CMK (cell line): Measurements from ENCODE around the gene MAGI1.
"Not testable (repeated sequence)": the region's sequence is repeated elsewhere in the genome, so short reads cannot be mapped to it uniquely, and the experiment has no call there.

Experiments used
- DNase-seq: peaks from one replicate; pipeline ENCODE4 v3.0.0-alpha.2; 2010; ENCODE audit warnings: low read depth

The MAGI1 gene

GRCh38 chr3:65619451-65619881 is 419.3 kb downstream of the MAGI1 start:
- peak; percentile 21 for DNase-seq

GRCh38 chr3:65618599-65618998 is 420.1 kb downstream of the MAGI1 start:
- no peak for DNase-seq

GRCh38 chr3:65617787-65618186 is 420.9 kb downstream of the MAGI1 start:
- peak; percentile 31 for DNase-seq

GRCh38 chr3:65617209-65617608 is 421.5 kb downstream of the MAGI1 start:
- no peak for DNase-seq

GRCh38 chr3:65616563-65616962 is 422.2 kb downstream of the MAGI1 start:
- no peak for DNase-seq

- DNase-seq = no peak
Observed at GRCh38 chr3:65615329-65615728, 423.4 kb downstream of the MAGI1 start.

GRCh38 chr3:65614585-65614984 is 424.1 kb downstream of the MAGI1 start:
- no peak for DNase-seq

GRCh38 chr3:65607965-65608460 is 430.7 kb downstream of the MAGI1 start:
- not testable (repeated sequence) for DNase-seq

- no peak for DNase-seq
Observed at GRCh38 chr3:65607101-65607500, 431.6 kb downstream of the MAGI1 start.

- DNase-seq = no peak
Observed at GRCh38 chr3:65605876-65606432, 432.8 kb downstream of the MAGI1 start.

GRCh38 chr3:65604863-65605526 is 433.7 kb downstream of the MAGI1 start:
- no peak for DNase-seq

- DNase-seq = no peak
Observed at GRCh38 chr3:65603631-65604030, 435.1 kb downstream of the MAGI1 start.

- no peak for DNase-seq
Observed at GRCh38 chr3:65600888-65601287, 437.8 kb downstream of the MAGI1 start.

GRCh38 chr3:65597952-65598413 is 440.7 kb downstream of the MAGI1 start:
- DNase-seq = no peak

- DNase-seq = no peak
Observed at GRCh38 chr3:65597226-65597951, 441.3 kb downstream of the MAGI1 start.

- DNase-seq = no peak
Observed at GRCh38 chr3:65596571-65597225, 442.0 kb downstream of the MAGI1 start.

GRCh38 chr3:65596029-65596300 is 442.8 kb downstream of the MAGI1 start:
- DNase-seq = no peak

GRCh38 chr3:65595222-65596028 is 443.3 kb downstream of the MAGI1 start:
- DNase-seq = no peak

GRCh38 chr3:65593780-65594752 is 444.7 kb downstream of the MAGI1 start:
- no peak for DNase-seq

- no peak for DNase-seq
Observed at GRCh38 chr3:65591313-65591712, 447.4 kb downstream of the MAGI1 start.

- DNase-seq = no peak
Observed at GRCh38 chr3:65588884-65589283, 449.8 kb downstream of the MAGI1 start.
